Osteoblast (primary cell): ENCODE measurements around the gene HP. TPM values are rescaled to one million over a fixed set of nuclear protein-coding genes. Genes with fewer than 3 reads are reported as not detected.
"Not testable (repeated sequence)": the region's sequence is repeated elsewhere in the genome, so short reads cannot be mapped to it uniquely, and the experiment has no call there.

Experiments
- DNase-seq: peaks from one replicate; pipeline ENCODE4 v3.0.0; 2011; ENCODE audit warnings: low spot score, mixed read lengths; ENCODE audit not compliant: insufficient read length; ENCODE audit errors: missing footprints
- H2AFZ ChIP-seq: 2 replicates; pipeline ENCODE4 v1.6.0; 2011; ENCODE audit warnings: mild to moderate bottlenecking, low read length
- H3K27ac ChIP-seq: 2 replicates; pipeline ENCODE4 v1.5.1; 2011; ENCODE audit warnings: mild to moderate bottlenecking, low read depth, low read length, moderate library complexity
- H3K27me3 ChIP-seq: 2 replicates; pipeline ENCODE4 v1.6.0; 2012; ENCODE audit warnings: mild to moderate bottlenecking, control low read depth, inconsistent platforms, low read length, moderate library complexity; ENCODE audit not compliant: insufficient read depth
- H3K36me3 ChIP-seq: 2 replicates; pipeline ENCODE4 v1.5.1; 2011; ENCODE audit warnings: mild to moderate bottlenecking, low read length, control low read depth, moderate library complexity; ENCODE audit not compliant: insufficient read depth
- H3K4me1 ChIP-seq: 2 replicates; pipeline ENCODE4 v1.5.1; 2011; ENCODE audit warnings: mild to moderate bottlenecking, low read length, control low read depth, moderate library complexity; ENCODE audit not compliant: insufficient read depth
- H3K4me2 ChIP-seq: 2 replicates; pipeline ENCODE4 v1.6.0; 2011; ENCODE audit warnings: mild to moderate bottlenecking, low read length; ENCODE audit not compliant: insufficient read depth
- H3K4me3 ChIP-seq: fragments of 200-600 bp; sonication (generic); 3 replicates; pipeline ENCODE4 v1.5.1; 2012; ENCODE audit warnings: mild to moderate bottlenecking, low read length, inconsistent platforms; ENCODE audit not compliant: insufficient read depth
- H3K79me2 ChIP-seq: 2 replicates; pipeline ENCODE4 v1.6.0; 2012; ENCODE audit warnings: mild to moderate bottlenecking, low read length, control low read depth, inconsistent platforms; ENCODE audit not compliant: insufficient read depth
- H3K9me3 ChIP-seq: 2 replicates; pipeline ENCODE4 v1.5.1; 2011; ENCODE audit warnings: low read depth, low read length, control low read depth
- H4K20me1 ChIP-seq: 2 replicates; pipeline ENCODE4 v1.6.0; 2012; ENCODE audit warnings: mild to moderate bottlenecking, low read length, control low read depth; ENCODE audit not compliant: insufficient read depth
- CTCF ChIP-seq: IDR thresholded peaks from 2 replicates; pipeline ENCODE4 v1.5.1; 2011; ENCODE audit warnings: mild to moderate bottlenecking, low read depth, low read length, moderate library complexity; ENCODE audit errors: extremely low read depth
- total RNA-seq: library from RNA; depleted of rRNA; stranded (reverse); fragments of >200 nt; gene quantifications from 2 replicates; pipeline ENCODE4 v1.2.3, GENCODE V29; 2012

Gene HP
- total RNA-seq, 1 donor, result not detected

- Histone ChIP-seq H3K4me1 (no peaks in the 10 kb centered on the region), H3K27ac (no peak overlapping the region), H3K36me3 (no peaks in the 10 kb centered on the region), H3K79me2 (no peaks in the 10 kb centered on the region), H3K27me3 (no peaks in the 10 kb centered on the region), H3K9me3 (no peaks in the 10 kb centered on the region), H3K4me2 (no peak overlapping the region), H3K4me3 (no peak overlapping the region), H4K20me1 (peaks cover 5% of the 10 kb centered on the region), H2AFZ (no peak overlapping the region)
- no peak for DNase-seq
- TF ChIP-seq CTCF, result no peak
Measured at GRCh38 chr16:72068930-72069329, 14.6 kb downstream of the HP start.

GRCh38 chr16:72072514-72073342, 18.4 kb downstream of the HP start:
- Histone ChIP-seq H3K9me3 (no peaks in the 10 kb centered on the region), H2AFZ (no peak overlapping the region)

GRCh38 chr16:72073560-72074230, 19.4 kb downstream of the HP start:
- no peaks in the 10 kb centered on the region for H3K27me3 ChIP-seq
- no peaks in the 10 kb centered on the region for H3K79me2 ChIP-seq
- no peak overlapping the region for H2AFZ ChIP-seq
- DNase-seq, result no peak
- no peaks in the 10 kb centered on the region for H3K4me1 ChIP-seq
- TF ChIP-seq CTCF, result no peak
- H3K36me3 ChIP-seq, result no peaks in the 10 kb centered on the region
- no peaks in the 10 kb centered on the region for H3K9me3 ChIP-seq
- H3K4me3 ChIP-seq, result no peak overlapping the region
- no peaks in the 10 kb centered on the region for H4K20me1 ChIP-seq
- H3K4me2 ChIP-seq, result no peak overlapping the region
- no peak overlapping the region for H3K27ac ChIP-seq

More at GRCh38 chr16:72072514-72073342, 18.4 kb downstream of the HP start:
- no peaks in the 10 kb centered on the region for H3K27me3 ChIP-seq
- no peak overlapping the region for H3K4me2 ChIP-seq
- no peaks in the 10 kb centered on the region for H3K36me3 ChIP-seq
- H3K4me1 ChIP-seq, result no peaks in the 10 kb centered on the region
- no peaks in the 10 kb centered on the region for H3K79me2 ChIP-seq
- H3K27ac ChIP-seq, result no peak overlapping the region
- no peak overlapping the region for H3K4me3 ChIP-seq
- H4K20me1 ChIP-seq, result no peaks in the 10 kb centered on the region
- TF ChIP-seq CTCF, result no peak
- DNase-seq, result no peak

- not testable (repeated sequence) for H3K9me3 ChIP-seq, H3K79me2 ChIP-seq, H3K27ac ChIP-seq, H3K4me3 ChIP-seq, H3K4me2 ChIP-seq, H3K4me1 ChIP-seq, H2AFZ ChIP-seq, DNase-seq, H3K27me3 ChIP-seq, H3K36me3 ChIP-seq, H4K20me1 ChIP-seq
Measured at GRCh38 chr16:72075067-72075466, 20.8 kb downstream of the HP start.

- H3K4me1 ChIP-seq, H3K4me3 ChIP-seq, DNase-seq, H3K27me3 ChIP-seq, H3K4me2 ChIP-seq, H4K20me1 ChIP-seq, H3K36me3 ChIP-seq, H3K9me3 ChIP-seq, H3K79me2 ChIP-seq, H3K27ac ChIP-seq, H2AFZ ChIP-seq: not testable (repeated sequence)
Measured at GRCh38 chr16:72076991-72077706, 22.8 kb downstream of the HP start.
